Breast epithelium (tissue), 4 donors: Measurements from ENCODE around the gene PITPNM3. TPM values are rescaled to one million over a fixed set of nuclear protein-coding genes. Genes with fewer than 3 reads are reported as not detected.

Experiments
- DNase-seq, 2 donors: peaks; one replicate each; pipeline ENCODE4 v3.0.0-alpha.2; 2019; ENCODE audit warnings: low spot score in 2 of 2
- H3K27ac ChIP-seq, 2 donors: fragments of 200-600 bp; sonication (generic) in 1 of 2; one replicate each; pipeline ENCODE4 v1.5.1; 2016 to 2019; ENCODE audit warnings: mild to moderate bottlenecking in 1 of 2
- H3K27me3 ChIP-seq, 2 donors: fragments of 200-600 bp; sonication (generic) in 1 of 2; one replicate each; pipeline versions ENCODE4 v1.5.1 to v1.6.0; 2017 to 2019; ENCODE audit warnings: control low read depth in 1 of 2, mild to moderate bottlenecking in 1 of 2
- H3K36me3 ChIP-seq: fragments of 200-600 bp; one replicate; pipeline ENCODE4 v1.5.1; 2019
- H3K4me1 ChIP-seq, 2 donors: fragments of 200-600 bp; sonication (generic); one replicate each; pipeline ENCODE4 v1.5.1; 2016 to 2019; ENCODE audit warnings: control low read depth in 1 of 2
- H3K4me3 ChIP-seq, 3 donors: fragments of 200-600 bp; sonication (generic); 1 replicate in 2 of 3; 2 replicates in 1 of 3; pipeline ENCODE4 v1.5.1; 2016 to 2019; ENCODE audit warnings: mild to moderate bottlenecking in 3 of 3, moderate library complexity in 2 of 3
- H3K9me3 ChIP-seq, 2 donors: fragments of 200-600 bp; sonication (generic) in 1 of 2; one replicate each; pipeline ENCODE4 v1.5.1; 2016 to 2019; ENCODE audit warnings: control low read depth in 1 of 2
- POLR2A ChIP-seq: fragments of 450-650 bp; IDR thresholded peaks from one replicate; pipeline ENCODE4 v1.6.1; 2016; ENCODE audit warnings: antibody characterized with exemption, mild to moderate bottlenecking, moderate library complexity
- POLR2AphosphoS5 ChIP-seq, 3 donors: sonication (generic); formaldehyde crosslinking; IDR thresholded peaks; one replicate each; pipeline ENCODE4 v1.6.1; 2017; ENCODE audit warnings: antibody characterized with exemption in 3 of 3
- intact Hi-C: fragments of 100-400 bp; cut with DNase I; formaldehyde crosslinking; loops from one replicate; pipeline ENCODE4 v1.15.1; 2023; ENCODE audit warnings: low total_unique reads
- total RNA-seq, 3 donors: library from RNA; depleted of rRNA; stranded (reverse); fragments of >200 nt; gene quantifications; one replicate each; pipeline ENCODE4 v1.1.0, GENCODE V29; 2016
- TF ChIP-seq, protein P1 (sequence below), 3 donors: fragments of 450-650 bp; IDR thresholded peaks; one replicate each; pipeline ENCODE4 v1.5.1; 2016 to 2017; ENCODE audit warnings: antibody characterized with exemption in 3 of 3, mild to moderate bottlenecking in 3 of 3, moderate library complexity in 3 of 3

Gene PITPNM3
- total RNA-seq, 3 donors from 2014 or later: 1.6 to 1.8 (median 1.6) TPM

DNA sequence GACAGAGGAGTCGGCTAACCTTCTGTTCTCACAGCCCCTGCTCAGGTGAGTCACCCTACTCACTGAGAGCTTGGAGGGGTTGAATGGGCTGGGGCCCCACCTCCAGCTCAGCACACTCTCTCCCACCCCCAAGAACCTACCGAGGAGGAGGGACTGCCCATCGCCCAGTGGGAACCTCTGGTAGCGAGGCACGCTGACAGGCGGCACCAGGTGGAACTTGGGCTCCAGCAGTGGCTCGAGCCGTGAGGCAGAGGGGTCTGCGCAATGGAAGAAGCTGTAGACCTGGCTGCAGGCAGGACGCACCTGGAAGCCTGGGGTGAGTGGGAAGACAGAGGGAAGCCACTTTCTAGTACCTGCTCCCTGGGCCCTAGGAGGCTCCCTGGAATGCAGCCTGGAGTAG, 83.8 kb downstream of the PITPNM3 start:
- no peaks in the 10 kb centered on the region for H3K9me3 ChIP-seq
- H3K4me3 ChIP-seq: no peak overlapping the region
- H3K4me1 ChIP-seq: peaks cover 0 to 5% of the 10 kb centered on the region in 2 donors
- no peak for DNase-seq
- no peak for TF ChIP-seq POLR2AphosphoS5 (IDR thresholded peaks at IDR 0.05)
- TF ChIP-seq POLR2A: no peak
- TF ChIP-seq, protein P1, sequence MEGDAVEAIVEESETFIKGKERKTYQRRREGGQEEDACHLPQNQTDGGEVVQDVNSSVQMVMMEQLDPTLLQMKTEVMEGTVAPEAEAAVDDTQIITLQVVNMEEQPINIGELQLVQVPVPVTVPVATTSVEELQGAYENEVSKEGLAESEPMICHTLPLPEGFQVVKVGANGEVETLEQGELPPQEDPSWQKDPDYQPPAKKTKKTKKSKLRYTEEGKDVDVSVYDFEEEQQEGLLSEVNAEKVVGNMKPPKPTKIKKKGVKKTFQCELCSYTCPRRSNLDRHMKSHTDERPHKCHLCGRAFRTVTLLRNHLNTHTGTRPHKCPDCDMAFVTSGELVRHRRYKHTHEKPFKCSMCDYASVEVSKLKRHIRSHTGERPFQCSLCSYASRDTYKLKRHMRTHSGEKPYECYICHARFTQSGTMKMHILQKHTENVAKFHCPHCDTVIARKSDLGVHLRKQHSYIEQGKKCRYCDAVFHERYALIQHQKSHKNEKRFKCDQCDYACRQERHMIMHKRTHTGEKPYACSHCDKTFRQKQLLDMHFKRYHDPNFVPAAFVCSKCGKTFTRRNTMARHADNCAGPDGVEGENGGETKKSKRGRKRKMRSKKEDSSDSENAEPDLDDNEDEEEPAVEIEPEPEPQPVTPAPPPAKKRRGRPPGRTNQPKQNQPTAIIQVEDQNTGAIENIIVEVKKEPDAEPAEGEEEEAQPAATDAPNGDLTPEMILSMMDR (IDR thresholded peaks at IDR 0.05): no peak
- H3K36me3 ChIP-seq: no peaks in the 10 kb centered on the region
- intact Hi-C loops: no loop called here
- no peak overlapping the region for H3K27ac ChIP-seq
- H3K27me3 ChIP-seq: no peaks in the 10 kb centered on the region

DNA sequence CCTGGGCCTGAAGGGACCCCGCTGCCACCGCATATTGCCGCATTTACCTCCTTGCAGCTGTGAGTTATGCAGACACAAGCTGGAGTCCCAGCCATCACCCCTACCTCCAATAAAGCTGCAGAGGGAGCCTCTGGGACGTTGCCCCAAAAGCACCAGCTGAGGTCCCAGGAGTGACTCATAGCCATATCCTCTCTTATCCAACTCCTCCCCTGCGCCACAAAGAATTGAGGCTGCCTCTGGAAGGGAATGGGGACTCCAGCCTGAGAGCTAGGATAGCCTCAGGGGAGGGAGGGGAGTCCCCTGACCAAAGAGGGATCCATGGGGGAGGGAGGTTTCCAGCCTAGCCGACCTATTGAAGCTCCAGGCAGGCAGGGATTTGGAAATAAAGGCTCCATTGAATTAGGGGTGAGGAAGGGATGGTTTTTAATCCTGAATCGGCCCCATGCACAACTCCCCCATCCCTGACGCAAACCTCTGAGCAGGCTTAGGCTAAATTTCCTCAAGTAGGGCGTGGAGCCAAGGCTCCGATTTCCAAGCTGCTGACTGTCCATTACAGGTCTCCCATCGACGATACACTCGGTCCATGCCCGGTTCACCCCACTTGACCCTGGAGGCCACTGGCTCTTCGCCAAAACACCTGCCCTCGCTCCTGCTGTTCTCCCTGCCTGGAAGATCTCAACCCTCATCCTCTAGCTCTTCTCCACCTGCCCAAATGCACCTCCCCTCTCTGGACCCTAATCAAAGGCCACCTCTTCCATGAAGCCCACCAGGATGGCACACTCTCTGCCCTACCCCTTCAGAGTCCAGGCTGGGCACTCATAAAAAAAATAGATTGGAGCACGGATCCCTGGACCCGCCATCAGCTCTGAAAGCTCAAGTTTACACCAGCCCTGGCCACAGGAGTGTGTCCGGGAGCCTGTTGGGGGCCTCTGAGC, 84.6 kb downstream of the PITPNM3 start:
- peaks cover 0 to 5% of the 10 kb centered on the region in 2 donors for H3K4me1 ChIP-seq
- no peak overlapping the region for H3K27ac ChIP-seq
- no peak for DNase-seq
- intact Hi-C loops: no loop called here
- TF ChIP-seq POLR2A (no peak), POLR2AphosphoS5 (IDR thresholded peaks at IDR 0.05) (no peak)
- TF ChIP-seq, protein P1 (IDR thresholded peaks at IDR 0.05): no peak
- no peaks in the 10 kb centered on the region for H3K36me3 ChIP-seq
- no peaks in the 10 kb centered on the region for H3K27me3 ChIP-seq
- H3K9me3 ChIP-seq: no peaks in the 10 kb centered on the region
- no peak overlapping the region for H3K4me3 ChIP-seq

DNA sequence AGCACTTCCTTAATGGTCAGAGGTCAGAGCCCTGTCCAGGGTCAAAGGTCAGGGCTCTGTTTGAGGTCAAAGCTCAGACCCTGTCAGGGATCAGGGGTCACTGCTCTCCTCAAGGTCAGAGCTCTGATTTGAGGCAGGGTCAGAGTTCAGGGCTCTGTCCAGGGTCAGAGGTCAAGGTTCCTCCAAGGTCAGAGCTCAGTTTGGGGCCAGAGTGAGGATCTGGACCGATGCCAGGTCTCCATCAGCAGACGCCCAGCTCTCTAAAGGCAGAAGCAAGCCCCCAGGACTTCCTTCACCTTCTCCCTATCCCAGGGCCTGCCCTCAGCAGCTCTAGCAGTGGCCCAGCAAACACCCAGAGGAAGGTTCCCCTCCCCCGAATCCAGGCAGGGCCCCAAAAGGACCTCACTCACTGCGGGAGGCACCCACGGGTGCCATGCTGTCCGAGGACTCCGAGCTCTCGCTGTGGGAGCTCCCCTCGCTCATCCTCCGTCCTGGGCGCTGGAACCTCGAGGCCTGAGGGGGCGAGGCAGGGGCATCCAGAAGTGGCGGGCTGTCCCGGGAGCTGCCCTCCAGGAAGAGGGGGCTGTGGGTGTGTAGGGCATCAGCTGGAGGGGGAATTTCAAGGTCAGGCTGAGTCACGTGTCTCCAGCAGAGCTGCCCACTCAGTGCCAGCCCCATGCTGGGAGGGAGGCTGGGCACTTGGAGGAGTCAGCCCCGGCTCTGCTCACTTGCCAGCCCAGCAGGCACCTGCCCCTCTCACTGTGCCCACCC, 85.4 kb downstream of the PITPNM3 start:
- Histone ChIP-seq H3K27me3 (no peaks in the 10 kb centered on the region), H3K9me3 (no peaks in the 10 kb centered on the region), H3K36me3 (no peaks in the 10 kb centered on the region), H3K4me1 (peaks cover 0 to 5% of the 10 kb centered on the region in 2 donors), H3K4me3 (no peak overlapping the region), H3K27ac (no peak overlapping the region)
- TF ChIP-seq, protein P1 (IDR thresholded peaks at IDR 0.05): no peak
- intact Hi-C loops: no loop called here
- no peak for DNase-seq

DNA sequence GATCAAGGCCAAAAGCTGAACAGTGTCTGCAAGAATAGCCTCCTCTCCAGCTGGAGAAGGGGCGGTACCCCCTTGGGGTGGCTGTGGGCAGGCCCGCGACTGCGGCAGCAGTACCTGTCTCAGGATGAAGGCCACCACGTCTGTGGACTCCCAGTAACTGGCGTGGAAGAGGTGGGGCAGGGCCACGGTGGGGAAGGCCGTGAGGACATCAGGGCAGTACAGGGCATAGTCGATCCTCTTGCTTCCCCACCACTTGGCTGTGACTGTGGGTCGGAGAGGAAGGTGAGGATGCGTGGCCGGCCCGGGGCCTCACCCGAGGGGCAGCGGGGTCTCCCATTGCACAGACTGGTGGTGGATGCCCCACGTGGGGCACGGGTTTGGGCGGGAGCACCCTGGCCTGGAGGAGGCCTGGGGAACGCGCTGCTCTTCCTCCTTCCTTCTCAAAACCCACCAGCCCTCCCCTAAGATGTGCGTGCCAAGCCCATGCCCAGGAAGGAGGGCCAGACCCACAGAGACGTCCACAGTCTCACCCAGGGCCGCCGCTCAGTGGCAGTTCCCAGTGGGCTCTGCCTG, 86.1 kb downstream of the PITPNM3 start:
- Histone ChIP-seq H3K4me3 (no peak overlapping the region), H3K27me3 (no peaks in the 10 kb centered on the region), H3K9me3 (no peaks in the 10 kb centered on the region), H3K4me1 (peaks cover 0 to 5% of the 10 kb centered on the region in 2 donors), H3K27ac (no peak overlapping the region), H3K36me3 (no peaks in the 10 kb centered on the region)
- intact Hi-C loops: no loop called here
- DNase-seq: no peak
- TF ChIP-seq, protein P1 (IDR thresholded peaks at IDR 0.05): no peak
- TF ChIP-seq POLR2AphosphoS5 (IDR thresholded peaks at IDR 0.05) (no peak), POLR2A (no peak)
